Glutamatergic neuron (in vitro differentiated cells): ENCODE results near the gene C6orf163. TPM values are rescaled to one million over a fixed set of nuclear protein-coding genes. Genes with fewer than 3 reads are reported as not detected.

Source experiments
- DNase-seq: peaks from one replicate; pipeline ENCODE4 v3.0.0; 2022
- H3K27ac Mint-ChIP-seq: one replicate; pipeline ENCODE4 v1.8.0; 2020; ENCODE audit warnings: mild to moderate bottlenecking, mixed read lengths, inconsistent platforms; ENCODE audit not compliant: unreplicated experiment
- H3K27me3 Mint-ChIP-seq: one replicate; pipeline ENCODE4 v1.8.0; 2020; ENCODE audit warnings: mild to moderate bottlenecking, moderate library complexity, mixed read lengths, inconsistent platforms; ENCODE audit not compliant: unreplicated experiment
- H3K36me3 Mint-ChIP-seq: one replicate; pipeline ENCODE4 v1.8.0; 2020; ENCODE audit warnings: mild to moderate bottlenecking, mixed read lengths, inconsistent platforms; ENCODE audit not compliant: unreplicated experiment
- H3K4me1 Mint-ChIP-seq: one replicate; pipeline ENCODE4 v1.8.0; 2020; ENCODE audit warnings: mild to moderate bottlenecking, low read depth, mixed read lengths, inconsistent platforms; ENCODE audit not compliant: unreplicated experiment
- H3K4me3 Mint-ChIP-seq: one replicate; pipeline ENCODE4 v1.8.0; 2020; ENCODE audit warnings: mild to moderate bottlenecking, mixed read lengths, inconsistent platforms; ENCODE audit not compliant: unreplicated experiment
- H3K9me3 Mint-ChIP-seq: one replicate; pipeline ENCODE4 v1.8.0; 2020; ENCODE audit warnings: mild to moderate bottlenecking, moderate library complexity, mixed read lengths, inconsistent platforms; ENCODE audit not compliant: unreplicated experiment
- total RNA-seq: library from RNA; stranded (reverse); fragmentation: NEBNext Ultra II Directional; extraction: Animal tissue kit (Norgen Biotek cat#: 25700); gene quantifications from one replicate; pipeline ENCODE4 v1.2.1, GENCODE V29; 2021; ENCODE audit not compliant: unreplicated experiment
- TF ChIP-seq, protein P1 (sequence below): fragments of 200-600 bp; sonication (generic); IDR thresholded peaks from one replicate; pipeline ENCODE4 v1.5.0; 2021; ENCODE audit not compliant: partially characterized antibody, unreplicated experiment

C6orf163 gene
- total RNA-seq, 1 donor from 2014 or later = 8.2 TPM

DNA sequence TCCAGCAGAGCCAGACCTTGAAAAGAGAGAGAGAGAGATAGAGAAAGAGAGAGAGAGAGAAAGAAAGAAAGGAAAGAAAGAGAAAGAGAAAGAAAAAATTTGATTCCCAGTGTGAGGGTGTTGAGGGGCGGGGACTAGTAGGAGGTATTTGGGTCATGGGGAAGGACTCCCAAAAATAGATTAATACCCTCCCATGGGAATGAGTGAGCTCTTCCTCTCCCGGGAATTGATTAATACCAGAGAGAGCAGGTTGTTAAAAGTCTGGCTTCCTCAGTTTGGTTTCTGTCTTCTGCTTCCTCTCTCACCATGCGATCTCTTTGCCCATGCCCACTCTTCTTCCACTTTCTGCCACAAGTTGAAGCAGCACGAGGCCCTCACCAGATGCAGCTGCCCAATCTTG lies 34.3 kb downstream of the C6orf163 start:
- no peak for DNase-seq
- H3K27ac Mint-ChIP-seq = no peak overlapping the region

DNA sequence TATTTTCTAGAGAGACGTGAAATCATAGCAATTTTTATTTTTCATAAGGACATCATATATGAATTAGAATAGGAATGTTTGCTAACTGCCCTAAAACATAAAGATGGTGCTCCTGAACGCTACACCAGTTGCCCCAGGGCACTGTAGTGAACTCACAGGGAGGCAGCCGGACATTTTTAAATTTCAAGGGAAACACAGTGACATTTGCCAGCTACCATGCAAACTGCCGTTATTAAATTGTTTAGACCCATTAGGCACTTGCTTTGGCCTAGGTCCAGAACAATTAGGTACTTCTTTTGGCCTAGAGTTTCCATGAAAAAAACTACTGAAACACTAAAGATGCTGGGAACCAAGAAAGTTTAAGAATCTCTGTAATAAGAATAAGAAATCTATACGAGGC lies 38.2 kb downstream of the C6orf163 start:
- Mint-ChIP-seq H3K9me3 (no peaks in the 10 kb centered on the region), H3K36me3 (no peaks in the 10 kb centered on the region), H3K27ac (no peak overlapping the region), H3K4me3 (no peak overlapping the region), H3K27me3 (no peaks in the 10 kb centered on the region), H3K4me1 (peaks cover 6% of the 10 kb centered on the region)
- TF ChIP-seq, protein P1, sequence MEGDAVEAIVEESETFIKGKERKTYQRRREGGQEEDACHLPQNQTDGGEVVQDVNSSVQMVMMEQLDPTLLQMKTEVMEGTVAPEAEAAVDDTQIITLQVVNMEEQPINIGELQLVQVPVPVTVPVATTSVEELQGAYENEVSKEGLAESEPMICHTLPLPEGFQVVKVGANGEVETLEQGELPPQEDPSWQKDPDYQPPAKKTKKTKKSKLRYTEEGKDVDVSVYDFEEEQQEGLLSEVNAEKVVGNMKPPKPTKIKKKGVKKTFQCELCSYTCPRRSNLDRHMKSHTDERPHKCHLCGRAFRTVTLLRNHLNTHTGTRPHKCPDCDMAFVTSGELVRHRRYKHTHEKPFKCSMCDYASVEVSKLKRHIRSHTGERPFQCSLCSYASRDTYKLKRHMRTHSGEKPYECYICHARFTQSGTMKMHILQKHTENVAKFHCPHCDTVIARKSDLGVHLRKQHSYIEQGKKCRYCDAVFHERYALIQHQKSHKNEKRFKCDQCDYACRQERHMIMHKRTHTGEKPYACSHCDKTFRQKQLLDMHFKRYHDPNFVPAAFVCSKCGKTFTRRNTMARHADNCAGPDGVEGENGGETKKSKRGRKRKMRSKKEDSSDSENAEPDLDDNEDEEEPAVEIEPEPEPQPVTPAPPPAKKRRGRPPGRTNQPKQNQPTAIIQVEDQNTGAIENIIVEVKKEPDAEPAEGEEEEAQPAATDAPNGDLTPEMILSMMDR = no peak
- no peak for DNase-seq

More for the DNA sequence above, 34.3 kb downstream of the C6orf163 start:
- no peaks in the 10 kb centered on the region for H3K36me3 Mint-ChIP-seq
- H3K4me1 Mint-ChIP-seq = peaks cover 6% of the 10 kb centered on the region
- H3K27me3 Mint-ChIP-seq = no peaks in the 10 kb centered on the region
- H3K4me3 Mint-ChIP-seq = no peak overlapping the region
- H3K9me3 Mint-ChIP-seq = no peaks in the 10 kb centered on the region
- TF ChIP-seq, protein P1 = no peak

DNA sequence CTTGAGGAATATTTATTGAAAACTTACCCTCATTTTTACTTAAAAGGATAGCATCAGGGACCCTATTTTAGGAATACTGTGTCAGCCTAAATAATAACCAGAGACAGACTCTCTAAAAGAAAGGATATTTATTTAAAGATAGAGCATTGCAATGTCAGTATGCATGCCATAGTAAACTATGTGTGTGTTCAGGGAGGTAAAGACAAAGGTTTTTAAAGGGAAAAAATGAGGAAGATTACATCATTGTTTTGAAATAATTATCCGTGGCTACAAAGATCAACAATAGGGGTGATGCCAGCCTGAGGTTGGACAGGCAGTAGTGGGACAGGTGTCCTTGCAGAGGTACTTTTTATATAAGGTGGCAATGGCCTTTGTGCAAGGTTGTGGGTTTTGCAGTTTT lies 39.4 kb downstream of the C6orf163 start:
- no peaks in the 10 kb centered on the region for H3K27me3 Mint-ChIP-seq
- H3K9me3 Mint-ChIP-seq = no peaks in the 10 kb centered on the region
- TF ChIP-seq, protein P1 = no peak
- H3K4me3 Mint-ChIP-seq = no peak overlapping the region
- DNase-seq = no peak
- H3K27ac Mint-ChIP-seq = no peak overlapping the region
- peaks cover 2% of the 10 kb centered on the region for H3K4me1 Mint-ChIP-seq
- no peaks in the 10 kb centered on the region for H3K36me3 Mint-ChIP-seq

DNA sequence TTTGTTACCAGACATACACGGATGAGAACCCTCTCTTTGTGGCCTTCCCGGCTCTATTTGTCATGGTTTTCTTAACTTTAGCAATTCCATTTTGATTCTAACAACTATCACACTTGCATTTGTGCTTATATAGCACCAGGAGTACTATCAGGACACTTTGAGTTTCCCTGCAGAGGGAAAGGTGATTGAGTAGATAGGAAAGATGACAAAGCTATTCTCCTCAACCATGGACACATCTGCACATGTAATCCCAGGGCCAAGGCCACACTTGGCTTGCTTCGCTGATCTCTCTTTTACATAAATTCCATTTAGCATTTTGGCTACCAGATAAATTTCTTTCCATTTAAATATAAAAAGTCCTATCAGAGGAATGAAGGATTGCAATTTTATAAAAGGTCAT lies 39.8 kb downstream of the C6orf163 start:
- no peak for DNase-seq
- Mint-ChIP-seq H3K36me3 (no peaks in the 10 kb centered on the region), H3K4me1 (no peaks in the 10 kb centered on the region), H3K9me3 (no peaks in the 10 kb centered on the region), H3K4me3 (no peak overlapping the region), H3K27me3 (no peaks in the 10 kb centered on the region), H3K27ac (no peak overlapping the region)
- TF ChIP-seq, protein P1 = no peak

DNA sequence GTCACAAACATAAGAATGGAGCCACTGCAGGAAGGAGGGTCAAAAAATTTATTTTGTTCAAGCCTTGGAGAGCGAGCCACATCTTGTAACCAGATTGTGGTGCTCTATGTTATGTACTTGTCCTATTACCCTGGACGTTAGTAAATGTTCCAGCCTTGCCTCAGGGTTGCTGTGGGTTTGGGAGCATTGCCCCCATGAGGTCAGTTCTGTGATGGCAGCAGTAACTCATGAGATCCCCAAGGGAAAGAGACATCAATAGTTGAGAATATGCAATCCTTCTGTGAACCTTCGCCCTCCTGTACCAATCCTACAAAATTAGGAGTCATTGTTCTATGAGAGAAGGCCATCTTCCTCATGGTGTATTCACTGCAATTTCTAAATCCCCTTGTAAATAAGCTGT lies 46.7 kb downstream of the C6orf163 start:
- H3K4me1 Mint-ChIP-seq = peaks cover 6% of the 10 kb centered on the region
- TF ChIP-seq, protein P1 = peak; percentile 47
- H3K27ac Mint-ChIP-seq = no peak overlapping the region
- DNase-seq = peak; percentile 39
- H3K27me3 Mint-ChIP-seq = no peaks in the 10 kb centered on the region
- no peaks in the 10 kb centered on the region for H3K36me3 Mint-ChIP-seq
- no peak overlapping the region for H3K4me3 Mint-ChIP-seq
- no peaks in the 10 kb centered on the region for H3K9me3 Mint-ChIP-seq
